ENCODE measurements around the gene VPREB3. TPM values are rescaled to one million over a fixed set of nuclear protein-coding genes. Genes with fewer than 3 reads are reported as not detected.
A peak's percentile ranks its signal among the peaks of the same experiment; 100 is the strongest.

Gene VPREB3
- total RNA-seq, 2 experiments from 2014 or later, result 0.48 TPM; not detected in 1

GRCh38 chr22:23713696-23714595 lies 40.3 kb downstream of the VPREB3 start:
- H3K27me3 Mint-ChIP-seq, result no peaks in the 10 kb centered on the region
- no peaks in the 10 kb centered on the region for H3K9me3 Mint-ChIP-seq
- H3K4me3 Mint-ChIP-seq, result no peak overlapping the region
- H3K4me1 Mint-ChIP-seq, result peaks cover 36% of the 10 kb centered on the region
- DNase-seq, result no peak
- no peak overlapping the region for H3K27ac Mint-ChIP-seq
- H3K36me3 Mint-ChIP-seq, result peaks cover 34% of the 10 kb centered on the region

- H3K4me1 Mint-ChIP-seq, result peaks cover 49% of the 10 kb centered on the region
- H3K27ac Mint-ChIP-seq, result no peak overlapping the region
- no peak overlapping the region for H3K4me3 Mint-ChIP-seq
- no peak for DNase-seq
- H3K9me3 Mint-ChIP-seq, result no peaks in the 10 kb centered on the region
- peaks cover 51% of the 10 kb centered on the region for H3K36me3 Mint-ChIP-seq
- H3K27me3 Mint-ChIP-seq, result no peaks in the 10 kb centered on the region
These were observed 42.0 kb downstream of the VPREB3 start for GRCh38 chr22:23712256-23712655.

GRCh38 chr22:23709107-23709506 lies 45.1 kb downstream of the VPREB3 start:
- H3K4me1 Mint-ChIP-seq, result peaks cover 65% of the 10 kb centered on the region
- H3K27me3 Mint-ChIP-seq, result no peaks in the 10 kb centered on the region
- peaks cover 70% of the 10 kb centered on the region for H3K36me3 Mint-ChIP-seq
- H3K27ac Mint-ChIP-seq, result peak overlapping the region; percentile 1
- H3K9me3 Mint-ChIP-seq, result no peaks in the 10 kb centered on the region
- H3K4me3 Mint-ChIP-seq, result no peak overlapping the region
- no peak for DNase-seq

- Mint-ChIP-seq H3K36me3 (peaks cover 73% of the 10 kb centered on the region), H3K4me3 (no peak overlapping the region), H3K4me1 (peaks cover 66% of the 10 kb centered on the region), H3K9me3 (no peaks in the 10 kb centered on the region), H3K27me3 (no peaks in the 10 kb centered on the region), H3K27ac (peak overlapping the region; percentile 1)
- no peak for DNase-seq
These were observed 46.0 kb downstream of the VPREB3 start for GRCh38 chr22:23708270-23708669.

- peak; percentile 45 for DNase-seq
- peak overlapping the region; percentile 88 for H3K27ac Mint-ChIP-seq
- H3K27me3 Mint-ChIP-seq, result no peaks in the 10 kb centered on the region
- H3K36me3 Mint-ChIP-seq, result peaks cover 93% of the 10 kb centered on the region
- H3K4me3 Mint-ChIP-seq, result peak overlapping the region; percentile 35
- H3K9me3 Mint-ChIP-seq, result peaks cover 4% of the 10 kb centered on the region
- peaks cover 73% of the 10 kb centered on the region for H3K4me1 Mint-ChIP-seq
These were observed 48.9 kb downstream of the VPREB3 start for GRCh38 chr22:23705358-23705757.

- peaks cover 69% of the 10 kb centered on the region for H3K4me1 Mint-ChIP-seq
- no peaks in the 10 kb centered on the region for H3K27me3 Mint-ChIP-seq
- H3K27ac Mint-ChIP-seq, result peak overlapping the region; percentile 88
- H3K36me3 Mint-ChIP-seq, result peaks cover 93% of the 10 kb centered on the region
- peaks cover 7% of the 10 kb centered on the region for H3K9me3 Mint-ChIP-seq
- H3K4me3 Mint-ChIP-seq, result peak overlapping the region; percentile 35
- DNase-seq, result no peak
These were observed 49.4 kb downstream of the VPREB3 start for GRCh38 chr22:23704829-23705228.

GRCh38 chr22:23704062-23704461 lies 50.2 kb downstream of the VPREB3 start:
- H3K4me3 Mint-ChIP-seq, result no peak overlapping the region

More at GRCh38 chr22:23704062-23704461, 50.2 kb downstream of the VPREB3 start:
- no peak overlapping the region for H3K27ac Mint-ChIP-seq
- peaks cover 7% of the 10 kb centered on the region for H3K9me3 Mint-ChIP-seq
- peaks cover 93% of the 10 kb centered on the region for H3K36me3 Mint-ChIP-seq
- DNase-seq, result no peak
- no peaks in the 10 kb centered on the region for H3K27me3 Mint-ChIP-seq
- peaks cover 62% of the 10 kb centered on the region for H3K4me1 Mint-ChIP-seq

Other genes starting within 250 kb of the VPREB3 start
- gene IGLL1, start 174.1 kb downstream of the VPREB3 start, total RNA-seq, result not detected
- not detected for gene DRICH1, start 122.1 kb downstream of the VPREB3 start, total RNA-seq
- gene RGL4, start 63.4 kb downstream of the VPREB3 start, total RNA-seq, result 10 to 100 TPM; 17.1 to 17.4 TPM
- gene ZNF70, start 3.3 kb downstream of the VPREB3 start, total RNA-seq, result 1 to 10 TPM; 1.9 to 2.4 TPM
- under 1 TPM; 0.33 to 0.74 TPM for gene C22orf15, start 8.6 kb upstream of the VPREB3 start, total RNA-seq
- gene CHCHD10, start 13.5 kb upstream of the VPREB3 start, total RNA-seq, result 100 to 1,000 TPM; 224 to 241 TPM
- gene MMP11, start 18.4 kb upstream of the VPREB3 start, total RNA-seq, result under 1 TPM; 0.44 to 0.64 TPM
- 10 to 100 TPM; 94.3 to 94.5 TPM for gene SMARCB1, start 32.5 kb upstream of the VPREB3 start, total RNA-seq
- gene DERL3, start 84.6 kb upstream of the VPREB3 start, total RNA-seq, result 1 to 10 TPM; 4.0 to 5.9 TPM
- gene SLC2A11, start 103.5 kb upstream of the VPREB3 start, total RNA-seq, result 1 to 10 TPM; 5.2 to 5.9 TPM
- gene MIF, start 140.0 kb upstream of the VPREB3 start, total RNA-seq, result 1,000 to 10,000 TPM; 1,236 to 1,275 TPM
- not detected for gene GSTT2B, start 206.8 kb upstream of the VPREB3 start, total RNA-seq
- gene DDTL, start 212.5 kb upstream of the VPREB3 start, total RNA-seq, result not detected
- 100 to 1,000 TPM; 103 to 108 TPM for gene DDT, start 220.0 kb upstream of the VPREB3 start, total RNA-seq
- gene GSTT2, start 225.7 kb upstream of the VPREB3 start, total RNA-seq, result not detected